Upper lobe of left lung (tissue), 6 donors: ENCODE data around the gene RBMS1. TPM values are rescaled to one million over a fixed set of nuclear protein-coding genes. Genes with fewer than 3 reads are reported as not detected.

Source experiments
- ATAC-seq, 2 donors: fragments of 200-7000 bp; cut with Tn5 transposase; one replicate each; pipeline ENCODE4 v1.9.1; 2022; ENCODE audit warnings: mild to moderate bottlenecking in 2 of 2, moderate library complexity in 2 of 2; ENCODE audit not compliant: low FRiP score in 2 of 2
- DNase-seq, 2 donors: peaks; one replicate each; pipeline ENCODE4 v3.0.0-alpha.2; 2019 to 2020
- H3K27ac ChIP-seq, 4 donors: fragments of 200-600 bp; sonication (generic); one replicate each; pipeline ENCODE4 v1.5.1; 2016 to 2019
- H3K27me3 ChIP-seq, 4 donors: fragments of 200-600 bp; sonication (generic); one replicate each; pipeline ENCODE4 v1.5.1; 2017 to 2019
- H3K36me3 ChIP-seq, 4 donors: fragments of 200-600 bp; sonication (generic); one replicate each; pipeline ENCODE4 v1.5.1; 2016 to 2019
- H3K4me1 ChIP-seq, 4 donors: fragments of 200-600 bp; sonication (generic); one replicate each; pipeline ENCODE4 v1.5.1; 2018 to 2019
- H3K4me3 ChIP-seq, 4 donors: fragments of 200-600 bp; sonication (generic); one replicate each; pipeline ENCODE4 v1.5.1; 2017 to 2019; ENCODE audit warnings: mild to moderate bottlenecking in 2 of 4, moderate library complexity in 1 of 4
- H3K9me3 ChIP-seq, 4 donors: fragments of 200-600 bp; sonication (generic); one replicate each; pipeline ENCODE4 v1.5.1; 2018 to 2019
- EP300 ChIP-seq, 4 donors: sonication (generic); formaldehyde crosslinking; IDR thresholded peaks; one replicate each; pipeline ENCODE4 v1.5.1; 2017; ENCODE audit warnings: antibody characterized with exemption in 4 of 4, control low read depth in 2 of 4
- POLR2A ChIP-seq, 4 donors: fragments of 450-650 bp; IDR thresholded peaks; one replicate each; pipeline ENCODE4 v1.5.1; 2016 to 2017; ENCODE audit warnings: antibody characterized with exemption in 4 of 4, mild to moderate bottlenecking in 2 of 4
- POLR2AphosphoS5 ChIP-seq, 2 donors: sonication (generic); formaldehyde crosslinking; IDR thresholded peaks; one replicate each; pipeline ENCODE4 v1.5.1; 2017; ENCODE audit warnings: antibody characterized with exemption in 2 of 2
- WGBS, 2 donors: methylation state at CpG; one replicate each; pipeline ENCODE4 v1.1.5; 2017 to 2018; 5-methylcytosine and 5-hydroxymethylcytosine counted together
- total RNA-seq, 6 donors: library from RNA; depleted of rRNA in 4 of 6; stranded (reverse); fragments of >200 nt in 4 of 6; gene quantifications; one replicate each; pipeline versions ENCODE4 v1.1.0 to v1.2.1, GENCODE V29; 2016 to 2021
- TF ChIP-seq, protein P1 (sequence below), 6 experiments: fragments of 450-650 bp in 4 of 6; fragments of 200-600 bp in 2 of 6; sonication (generic) in 2 of 6; IDR thresholded peaks; one replicate each; pipeline ENCODE4 v1.5.1; 2016 to 2019; ENCODE audit warnings: antibody characterized with exemption in 6 of 6
- donor health status: DM: no; HTN: no; CAD: no; lungs with moderate emphysema.
- donor health status: DM: no; HTN: yes; CAD: no; lungs with severe emphysema.

RBMS1 gene
- total RNA-seq, 6 donors from 2014 or later, result 81.3 to 125 (median 95.4) TPM

DNA sequence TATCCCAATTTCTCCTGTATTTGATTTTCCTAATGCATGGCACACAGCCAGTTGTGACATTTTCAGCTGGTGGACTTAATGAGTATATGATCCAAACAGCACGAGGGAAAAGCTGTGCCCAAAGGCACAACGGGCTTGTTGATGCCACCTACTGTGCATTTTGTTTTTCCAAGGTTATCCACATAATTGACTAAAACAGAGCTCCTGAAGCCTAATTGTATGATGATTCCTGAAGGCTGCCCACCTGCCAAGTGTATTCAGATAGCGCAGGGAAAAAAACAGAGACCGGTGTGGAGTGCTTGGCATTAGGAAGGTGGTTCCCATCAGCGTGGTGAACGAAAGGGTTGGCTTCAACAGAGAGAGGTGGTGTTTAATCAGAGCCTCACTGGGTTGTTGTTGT, 14.9 kb downstream of the RBMS1 start:
- ATAC-seq, result no peak

DNA sequence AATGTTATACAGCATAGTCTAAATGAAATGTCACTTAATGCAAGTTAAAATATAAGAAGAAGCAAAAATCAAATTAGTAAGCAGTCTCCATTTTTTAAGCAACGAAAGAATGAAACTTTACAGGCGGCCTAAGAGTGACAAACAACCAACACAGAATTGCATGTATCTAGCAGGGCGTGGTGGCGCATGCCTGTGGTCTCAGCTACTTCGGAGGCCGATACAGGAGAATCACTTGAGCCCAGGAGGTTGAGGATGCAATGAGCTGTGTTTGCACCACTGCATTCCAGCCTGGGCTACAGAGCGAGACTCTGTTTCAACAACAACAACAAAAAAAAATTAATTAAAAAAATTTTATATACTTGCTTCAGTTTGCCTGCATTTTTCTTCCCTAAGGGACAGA, 16.6 kb downstream of the RBMS1 start:
- H3K4me1 ChIP-seq, result peaks cover 16 to 38% (median 30%) of the 10 kb centered on the region in 4 donors
- no peak for ATAC-seq
- WGBS, 2 donors, result 87 to 89% methylated on average over 7 of the region's 7 CpGs

More for the DNA sequence above, 14.9 kb downstream of the RBMS1 start:
- Histone ChIP-seq H3K4me3 (no peak overlapping the region), H3K36me3 (no peaks in the 10 kb centered on the region), H3K27me3 (no peaks in the 10 kb centered on the region), H3K9me3 (no peaks in the 10 kb centered on the region), H3K27ac (peak overlapping the region in 1 of 4 donors; percentile 49), H3K4me1 (peaks cover 19 to 28% (median 25%) of the 10 kb centered on the region in 4 donors)
- no peak for TF ChIP-seq POLR2AphosphoS5 (IDR thresholded peaks at IDR 0.05)
- TF ChIP-seq, protein P1, sequence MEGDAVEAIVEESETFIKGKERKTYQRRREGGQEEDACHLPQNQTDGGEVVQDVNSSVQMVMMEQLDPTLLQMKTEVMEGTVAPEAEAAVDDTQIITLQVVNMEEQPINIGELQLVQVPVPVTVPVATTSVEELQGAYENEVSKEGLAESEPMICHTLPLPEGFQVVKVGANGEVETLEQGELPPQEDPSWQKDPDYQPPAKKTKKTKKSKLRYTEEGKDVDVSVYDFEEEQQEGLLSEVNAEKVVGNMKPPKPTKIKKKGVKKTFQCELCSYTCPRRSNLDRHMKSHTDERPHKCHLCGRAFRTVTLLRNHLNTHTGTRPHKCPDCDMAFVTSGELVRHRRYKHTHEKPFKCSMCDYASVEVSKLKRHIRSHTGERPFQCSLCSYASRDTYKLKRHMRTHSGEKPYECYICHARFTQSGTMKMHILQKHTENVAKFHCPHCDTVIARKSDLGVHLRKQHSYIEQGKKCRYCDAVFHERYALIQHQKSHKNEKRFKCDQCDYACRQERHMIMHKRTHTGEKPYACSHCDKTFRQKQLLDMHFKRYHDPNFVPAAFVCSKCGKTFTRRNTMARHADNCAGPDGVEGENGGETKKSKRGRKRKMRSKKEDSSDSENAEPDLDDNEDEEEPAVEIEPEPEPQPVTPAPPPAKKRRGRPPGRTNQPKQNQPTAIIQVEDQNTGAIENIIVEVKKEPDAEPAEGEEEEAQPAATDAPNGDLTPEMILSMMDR (IDR thresholded peaks at IDR 0.05), result no peak
- no peak for TF ChIP-seq POLR2A (IDR thresholded peaks at IDR 0.05)
- no peak for TF ChIP-seq EP300 (IDR thresholded peaks at IDR 0.05)
- 81 to 90% methylated on average over 6 of the region's 6 CpGs for WGBS, 2 donors
- no peak for DNase-seq

DNA sequence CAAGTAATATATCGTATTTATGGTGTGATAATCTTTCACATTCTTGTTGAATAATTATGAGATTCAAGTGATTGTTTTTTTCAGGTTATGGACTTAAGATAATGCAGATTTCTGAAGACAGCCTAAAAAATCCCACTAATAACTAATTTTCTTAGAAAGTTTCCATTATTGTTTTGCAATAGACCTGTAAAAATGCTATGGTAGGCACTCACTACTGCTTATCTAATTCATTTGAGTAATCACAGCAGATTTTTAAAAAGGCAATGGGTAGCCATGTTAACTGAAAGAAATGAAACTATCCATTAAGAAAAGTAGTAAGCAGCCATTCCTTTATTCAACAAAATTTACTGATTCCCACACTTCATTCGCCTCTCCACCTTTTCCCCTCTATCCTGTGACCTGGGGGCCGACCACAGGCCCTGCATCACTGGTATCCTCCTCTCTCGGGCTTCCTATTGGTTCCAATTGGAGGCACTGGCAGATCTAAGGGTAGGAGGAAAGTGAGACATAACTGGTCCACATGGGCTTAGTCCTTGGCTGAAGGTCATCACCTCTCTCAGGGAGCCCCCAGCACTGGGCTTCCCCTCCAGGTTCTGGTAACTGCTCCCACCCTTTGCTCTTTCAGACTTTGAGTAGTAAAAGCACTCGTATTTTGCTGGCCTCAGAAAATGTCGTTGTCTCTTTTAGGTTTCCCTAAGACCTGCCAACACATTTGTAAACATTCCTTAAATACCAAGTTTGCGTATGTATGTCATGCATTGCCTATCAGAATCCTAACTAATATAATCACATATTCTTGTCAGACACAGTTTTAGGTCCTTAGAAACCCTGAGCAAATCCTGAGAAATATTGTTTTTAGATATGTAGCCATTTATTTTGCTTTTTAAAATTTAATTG, 18.5 kb downstream of the RBMS1 start:
- Histone ChIP-seq H3K27ac (peak overlapping the region in 2 of 4 donors; percentile 58 to 63), H3K4me1 (peaks cover 23 to 40% (median 36%) of the 10 kb centered on the region in 4 donors), H3K36me3 (no peaks in the 10 kb centered on the region), H3K4me3 (no peak overlapping the region), H3K9me3 (no peaks in the 10 kb centered on the region), H3K27me3 (no peaks in the 10 kb centered on the region)
- 85 to 87% methylated on average over 7 of the region's 7 CpGs for WGBS, 2 donors
- TF ChIP-seq POLR2AphosphoS5 (IDR thresholded peaks at IDR 0.05), result no peak
- no peak for TF ChIP-seq EP300 (IDR thresholded peaks at IDR 0.05)
- TF ChIP-seq, protein P1 (IDR thresholded peaks at IDR 0.05), result no peak
- no peak for TF ChIP-seq POLR2A (IDR thresholded peaks at IDR 0.05)
- DNase-seq, result no peak
- no peak for ATAC-seq

More for the DNA sequence above, 16.6 kb downstream of the RBMS1 start:
- Histone ChIP-seq H3K4me3 (no peak overlapping the region), H3K27ac (no peak overlapping the region), H3K27me3 (no peaks in the 10 kb centered on the region), H3K36me3 (no peaks in the 10 kb centered on the region), H3K9me3 (no peaks in the 10 kb centered on the region)
- TF ChIP-seq EP300 (IDR thresholded peaks at IDR 0.05) (no peak), POLR2A (IDR thresholded peaks at IDR 0.05) (no peak), POLR2AphosphoS5 (IDR thresholded peaks at IDR 0.05) (no peak)
- TF ChIP-seq, protein P1 (IDR thresholded peaks at IDR 0.05), result no peak
- no peak for DNase-seq

DNA sequence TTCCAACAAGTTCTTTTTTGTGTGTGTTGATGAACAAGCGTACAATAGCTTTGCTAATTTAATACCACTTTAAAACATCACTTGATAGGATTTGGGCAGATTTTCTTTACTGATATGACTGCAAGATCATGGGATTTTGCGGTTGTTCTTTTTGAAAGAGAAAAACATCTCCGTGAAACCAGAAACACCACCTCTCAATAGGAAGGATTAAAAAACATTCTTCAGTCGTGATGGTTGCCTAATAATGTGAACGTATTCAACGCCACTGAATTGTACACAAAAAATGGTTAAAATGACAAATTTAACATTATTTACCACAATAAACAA, 19.3 kb downstream of the RBMS1 start:
- ATAC-seq, result no peak
- peaks cover 27 to 42% (median 39%) of the 10 kb centered on the region in 4 donors for H3K4me1 ChIP-seq
- peak overlapping the region in 2 of 4 donors; percentile 62 to 63 for H3K27ac ChIP-seq
- H3K9me3 ChIP-seq, result no peaks in the 10 kb centered on the region
- no peaks in the 10 kb centered on the region for H3K27me3 ChIP-seq
- H3K4me3 ChIP-seq, result no peak overlapping the region
- WGBS, 2 donors, result 63 to 67% methylated on average over 6 of the region's 6 CpGs
- H3K36me3 ChIP-seq, result no peaks in the 10 kb centered on the region
- no peak for DNase-seq
- TF ChIP-seq POLR2A (IDR thresholded peaks at IDR 0.05) (no peak), POLR2AphosphoS5 (IDR thresholded peaks at IDR 0.05) (no peak), EP300 (IDR thresholded peaks at IDR 0.05) (no peak)
- TF ChIP-seq, protein P1 (IDR thresholded peaks at IDR 0.05), result no peak
